Measurements from ENCODE around the gene ZNF333.

ZNF333 gene

DNA sequence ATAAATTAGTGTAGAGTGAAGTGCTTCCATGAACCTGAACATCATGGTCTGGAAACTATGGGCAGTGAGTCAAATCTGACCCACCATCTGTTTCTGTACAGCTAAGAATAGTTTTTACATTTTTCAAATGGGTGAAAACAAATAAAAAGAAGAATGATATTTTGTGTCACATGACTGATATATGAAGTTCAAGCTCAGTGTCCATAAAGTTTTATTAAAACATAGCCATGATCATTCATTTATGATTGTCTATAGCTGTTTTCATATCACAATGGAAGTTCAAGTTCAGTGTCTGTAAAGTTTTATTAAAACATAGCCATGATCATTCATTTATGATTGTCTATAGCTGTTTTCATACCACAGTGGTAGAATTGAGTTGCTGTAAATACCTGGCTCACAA lies 42.7 kb downstream of the ZNF333 start:
- peaks cover 9% of the 10 kb centered on the region for H3K36me3 ChIP-seq
- no peak for TF ChIP-seq CTCF (IDR thresholded peaks at IDR 0.05)
- no peaks in the 10 kb centered on the region for H3K27me3 ChIP-seq
- no peaks in the 10 kb centered on the region for H3K4me1 ChIP-seq (ENCODE audit: control insufficient read depth in 1 of 2, insufficient read depth in 1 of 2, low read depth in 1 of 2, low read length in 1 of 2)
- no peak overlapping the region for H3K27ac ChIP-seq
- peaks cover 3% of the 10 kb centered on the region for H3K9me3 ChIP-seq
- H3K4me3 ChIP-seq (ENCODE audit: low read depth in 1 of 2, low read length in 1 of 2), result no peak overlapping the region

- H3K9me3 ChIP-seq, result peaks cover 3% of the 10 kb centered on the region
These were observed 43.7 kb downstream of the ZNF333 start for GRCh38 chr19:14733574-14733973.

GRCh38 chr19:14735915-14736314 lies 46.1 kb downstream of the ZNF333 start:
- H3K9me3 ChIP-seq, result no peaks in the 10 kb centered on the region

More at GRCh38 chr19:14733574-14733973, 43.7 kb downstream of the ZNF333 start:
- no peaks in the 10 kb centered on the region for H3K4me1 ChIP-seq (ENCODE audit: control insufficient read depth in 1 of 2, insufficient read depth in 1 of 2, low read depth in 1 of 2, low read length in 1 of 2)
- TF ChIP-seq CTCF (IDR thresholded peaks at IDR 0.05), result no peak
- H3K27me3 ChIP-seq, result no peaks in the 10 kb centered on the region
- no peak overlapping the region for H3K27ac ChIP-seq
- no peak overlapping the region for H3K4me3 ChIP-seq (ENCODE audit: low read depth in 1 of 2, low read length in 1 of 2)
- peaks cover 13% of the 10 kb centered on the region for H3K36me3 ChIP-seq

GRCh38 chr19:14746886-14747285 lies 57.0 kb downstream of the ZNF333 start:
- no peak overlapping the region for H3K4me3 ChIP-seq (ENCODE audit: low read depth in 1 of 2, low read length in 1 of 2)
- no peaks in the 10 kb centered on the region for H3K4me1 ChIP-seq (ENCODE audit: control insufficient read depth in 1 of 2, insufficient read depth in 1 of 2, low read depth in 1 of 2, low read length in 1 of 2)
- TF ChIP-seq CTCF (IDR thresholded peaks at IDR 0.05), result no peak
- no peak overlapping the region for H3K27ac ChIP-seq
- H3K36me3 ChIP-seq, result peaks cover 77% of the 10 kb centered on the region
- H3K9me3 ChIP-seq, result no peaks in the 10 kb centered on the region
- no peaks in the 10 kb centered on the region for H3K27me3 ChIP-seq

More at GRCh38 chr19:14735915-14736314, 46.1 kb downstream of the ZNF333 start:
- H3K27me3 ChIP-seq, result no peaks in the 10 kb centered on the region
- no peak overlapping the region for H3K27ac ChIP-seq
- H3K4me3 ChIP-seq (ENCODE audit: low read depth in 1 of 2, low read length in 1 of 2), result no peak overlapping the region
- H3K4me1 ChIP-seq (ENCODE audit: control insufficient read depth in 1 of 2, insufficient read depth in 1 of 2, low read depth in 1 of 2, low read length in 1 of 2), result no peaks in the 10 kb centered on the region
- peaks cover 31% of the 10 kb centered on the region for H3K36me3 ChIP-seq
- no peak for TF ChIP-seq CTCF (IDR thresholded peaks at IDR 0.05)

GRCh38 chr19:14748601-14749000 lies 58.8 kb downstream of the ZNF333 start:
- H3K36me3 ChIP-seq, result peaks cover 73% of the 10 kb centered on the region
- TF ChIP-seq CTCF (IDR thresholded peaks at IDR 0.05), result no peak
- H3K9me3 ChIP-seq, result no peaks in the 10 kb centered on the region
- no peaks in the 10 kb centered on the region for H3K27me3 ChIP-seq
- H3K27ac ChIP-seq, result no peak overlapping the region
- no peaks in the 10 kb centered on the region for H3K4me1 ChIP-seq (ENCODE audit: control insufficient read depth in 1 of 2, insufficient read depth in 1 of 2, low read depth in 1 of 2, low read length in 1 of 2)
- H3K4me3 ChIP-seq (ENCODE audit: low read depth in 1 of 2, low read length in 1 of 2), result no peak overlapping the region

DNA sequence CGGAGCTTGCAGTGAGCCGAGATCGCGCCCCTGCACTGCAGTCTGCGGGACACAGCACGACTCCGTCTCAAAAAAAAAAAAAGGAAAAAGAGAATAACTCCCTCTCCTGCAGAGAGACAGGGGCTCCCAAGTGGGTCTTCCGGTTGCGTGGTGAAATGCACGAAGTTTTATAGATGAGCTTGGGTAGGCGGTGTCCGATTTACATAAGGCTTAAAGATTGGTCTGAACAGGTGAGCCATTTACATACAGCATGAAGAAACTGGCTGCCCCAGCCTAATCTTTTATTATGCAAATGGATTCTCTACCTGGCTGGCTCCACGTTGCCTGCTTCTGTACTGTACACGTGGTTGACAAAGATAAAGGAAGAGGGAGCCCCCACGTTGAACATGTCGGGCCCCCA lies 69.0 kb downstream of the ZNF333 start:
- Histone ChIP-seq H3K4me3 (ENCODE audit: low read depth in 1 of 2, low read length in 1 of 2) (no peak overlapping the region), H3K27ac (no peak overlapping the region), H3K4me1 (ENCODE audit: control insufficient read depth in 1 of 2, insufficient read depth in 1 of 2, low read depth in 1 of 2, low read length in 1 of 2) (peaks cover 0 to 4% of the 10 kb centered on the region in 2 experiments), H3K27me3 (no peaks in the 10 kb centered on the region), H3K9me3 (no peaks in the 10 kb centered on the region), H3K36me3 (peaks cover 57% of the 10 kb centered on the region)
- TF ChIP-seq CTCF (IDR thresholded peaks at IDR 0.05), result no peak
